ENCODE data around the gene FRRS1L.

Gene FRRS1L

GRCh38 chr9:109166771-109167601, at the start of gene FRRS1L:
Gene FRRS1L (minus strand): TSS chr9:109167249. CDS start chr9:109167138, 111 bp downstream.
- in situ Hi-C loops (cut with MboI; ENCODE audit: low sequenced_read_pairs), result no loop called here

GRCh38 chr9:109214414-109214813, 47.4 kb upstream of the FRRS1L start:
- in situ Hi-C loops (cut with MboI; ENCODE audit: low sequenced_read_pairs), result no loop called here

- in situ Hi-C loops (cut with MboI; ENCODE audit: low sequenced_read_pairs), result no loop called here
Measured at GRCh38 chr9:109213285-109214121, 46.5 kb upstream of the FRRS1L start.

GRCh38 chr9:109212768-109213167, 45.7 kb upstream of the FRRS1L start:
- in situ Hi-C loops (cut with MboI; ENCODE audit: low sequenced_read_pairs), result no loop called here

GRCh38 chr9:109206670-109207069, 39.6 kb upstream of the FRRS1L start:
- in situ Hi-C loops (cut with MboI; ENCODE audit: low sequenced_read_pairs), result no loop called here

GRCh38 chr9:109205526-109205925, 38.5 kb upstream of the FRRS1L start:
- in situ Hi-C loops (cut with MboI; ENCODE audit: low sequenced_read_pairs), result no loop called here

DNA sequence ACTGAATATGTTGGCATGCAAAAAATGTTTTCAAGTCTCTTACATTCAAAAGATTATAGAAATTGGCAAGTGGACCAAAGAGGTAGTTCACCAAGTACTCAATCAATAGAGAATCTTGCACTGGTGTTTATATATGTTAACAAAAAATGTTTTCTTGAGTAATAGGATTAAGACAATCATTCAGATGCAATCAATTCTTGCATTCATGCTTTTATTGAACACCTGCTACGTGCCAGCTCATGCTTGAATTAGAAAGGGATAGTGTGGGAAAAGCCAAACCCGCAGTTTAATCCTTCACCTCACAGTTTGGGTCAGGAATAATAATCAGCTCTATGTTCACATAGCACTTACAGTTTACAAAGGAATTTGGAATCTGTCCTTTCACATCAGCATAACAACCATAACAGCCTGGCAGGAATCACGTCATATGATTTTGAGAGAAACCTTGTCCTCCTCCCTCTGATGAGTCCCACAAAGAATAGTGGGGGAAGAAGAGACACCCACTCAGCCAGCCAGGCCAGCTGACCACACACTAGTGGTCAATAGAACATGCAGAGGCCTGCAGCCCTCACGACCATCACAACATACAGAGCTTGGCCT, 36.8 kb upstream of the FRRS1L start:
- in situ Hi-C loops (cut with MboI; ENCODE audit: low sequenced_read_pairs), result no loop called here

- in situ Hi-C loops (cut with MboI; ENCODE audit: low sequenced_read_pairs), result no loop called here
Measured at GRCh38 chr9:109199676-109200075, 32.6 kb upstream of the FRRS1L start.

- in situ Hi-C loops (cut with MboI; ENCODE audit: low sequenced_read_pairs), result no loop called here
Measured at GRCh38 chr9:109198736-109199382, 31.8 kb upstream of the FRRS1L start.

- in situ Hi-C loops (cut with MboI; ENCODE audit: low sequenced_read_pairs), result no loop called here
Measured at GRCh38 chr9:109193974-109194556, 27.0 kb upstream of the FRRS1L start.

GRCh38 chr9:109192732-109193361, 25.8 kb upstream of the FRRS1L start:
- in situ Hi-C loops (cut with MboI; ENCODE audit: low sequenced_read_pairs), result no loop called here

- in situ Hi-C loops (cut with MboI; ENCODE audit: low sequenced_read_pairs), result no loop called here
Measured at GRCh38 chr9:109191746-109192145, 24.7 kb upstream of the FRRS1L start.

- in situ Hi-C loops (cut with MboI; ENCODE audit: low sequenced_read_pairs), result no loop called here
Measured at GRCh38 chr9:109190151-109190550, 23.1 kb upstream of the FRRS1L start.

- in situ Hi-C loops (cut with MboI; ENCODE audit: low sequenced_read_pairs), result no loop called here
Measured at GRCh38 chr9:109186857-109187520, 19.9 kb upstream of the FRRS1L start.

DNA sequence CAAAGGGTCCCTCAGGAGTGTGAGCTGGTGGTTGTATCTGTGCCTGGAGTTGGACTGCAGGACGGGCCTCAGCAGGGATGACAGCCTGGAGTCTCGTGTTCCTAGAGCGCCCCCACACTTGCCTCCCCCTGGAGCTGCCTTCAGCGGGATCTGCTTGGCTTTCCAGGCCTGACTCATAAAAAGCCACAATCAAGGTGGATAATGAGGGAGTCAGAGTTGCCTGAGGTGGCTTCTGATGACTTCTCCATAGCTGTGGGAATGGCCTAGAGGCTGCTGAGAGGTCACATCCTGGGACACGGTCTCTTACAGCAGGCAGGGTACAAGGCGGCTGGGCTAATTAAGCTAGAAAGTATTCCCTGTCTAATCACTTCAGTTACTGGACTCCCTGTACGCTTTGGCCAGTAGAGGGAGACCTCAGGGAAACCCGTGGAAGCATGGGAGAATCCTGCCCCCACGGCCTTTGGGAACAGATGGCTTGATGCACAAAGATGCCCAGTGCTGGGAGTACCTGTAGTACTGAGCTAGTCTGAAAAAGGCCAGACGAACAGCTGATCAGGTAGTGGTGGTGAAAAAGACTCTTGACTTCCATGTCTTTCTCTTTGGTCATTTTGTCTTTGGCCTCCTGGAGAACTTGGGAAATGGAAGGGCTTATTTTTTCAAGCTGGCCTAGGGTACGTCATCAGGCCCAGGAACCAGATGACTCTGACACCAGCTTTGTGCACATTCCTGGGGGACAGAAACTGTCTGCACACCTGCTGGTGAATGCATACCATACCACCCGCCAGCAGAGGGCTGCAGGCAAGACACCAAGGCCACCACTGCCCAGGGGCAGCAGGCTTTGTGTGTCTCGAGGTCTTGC, 16.1 kb upstream of the FRRS1L start:
- in situ Hi-C loops (cut with MboI; ENCODE audit: low sequenced_read_pairs), result no loop called here

DNA sequence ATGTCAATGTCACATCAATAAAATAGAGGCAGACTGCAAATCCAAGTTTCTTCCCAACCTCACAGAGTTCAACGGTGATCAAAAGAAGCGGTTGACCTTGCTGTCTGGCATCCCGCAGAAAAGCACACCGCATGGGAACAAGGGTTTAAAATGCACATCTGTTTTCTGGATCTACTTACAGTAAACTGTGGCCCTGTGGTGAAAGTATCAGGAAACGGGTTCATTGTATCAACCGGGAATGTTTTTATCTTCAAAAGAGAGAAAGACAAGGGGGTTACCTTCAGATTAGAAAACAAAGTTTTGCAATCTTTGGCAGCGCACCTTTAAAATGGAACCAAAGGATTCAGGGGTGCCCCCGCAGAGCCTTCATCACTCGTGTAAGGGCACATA, 15.5 kb upstream of the FRRS1L start:
- in situ Hi-C loops (cut with MboI; ENCODE audit: low sequenced_read_pairs), result no loop called here

DNA sequence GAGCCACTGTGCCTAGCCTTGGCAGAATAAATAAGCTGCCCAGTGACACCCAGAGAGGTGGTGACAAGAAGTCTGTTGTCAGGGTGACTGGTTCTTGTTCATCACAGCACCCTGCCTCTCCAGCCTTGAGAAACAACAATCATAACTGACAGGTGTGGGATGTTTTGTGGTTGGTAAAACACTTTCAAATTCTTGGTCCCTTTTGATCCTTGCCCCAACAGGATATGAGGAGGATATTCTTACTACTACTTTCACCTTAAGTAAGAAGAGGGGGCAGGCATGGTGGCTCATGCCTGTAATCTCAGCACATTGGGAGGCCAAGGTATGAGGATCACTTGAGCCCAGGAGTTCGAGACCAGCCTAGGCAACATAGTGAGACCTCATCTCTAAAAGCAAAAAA, 14.2 kb upstream of the FRRS1L start:
- in situ Hi-C loops (cut with MboI; ENCODE audit: low sequenced_read_pairs), result no loop called here

GRCh38 chr9:109179801-109180523, 12.9 kb upstream of the FRRS1L start:
- in situ Hi-C loops (cut with MboI; ENCODE audit: low sequenced_read_pairs), result no loop called here
